Measurements from ENCODE around the gene GAS6.

- no peak for TF ChIP-seq SNAI2 (CRISPR knock-in tag; IDR thresholded peaks at IDR 0.05)
- TF ChIP-seq, protein P1, sequence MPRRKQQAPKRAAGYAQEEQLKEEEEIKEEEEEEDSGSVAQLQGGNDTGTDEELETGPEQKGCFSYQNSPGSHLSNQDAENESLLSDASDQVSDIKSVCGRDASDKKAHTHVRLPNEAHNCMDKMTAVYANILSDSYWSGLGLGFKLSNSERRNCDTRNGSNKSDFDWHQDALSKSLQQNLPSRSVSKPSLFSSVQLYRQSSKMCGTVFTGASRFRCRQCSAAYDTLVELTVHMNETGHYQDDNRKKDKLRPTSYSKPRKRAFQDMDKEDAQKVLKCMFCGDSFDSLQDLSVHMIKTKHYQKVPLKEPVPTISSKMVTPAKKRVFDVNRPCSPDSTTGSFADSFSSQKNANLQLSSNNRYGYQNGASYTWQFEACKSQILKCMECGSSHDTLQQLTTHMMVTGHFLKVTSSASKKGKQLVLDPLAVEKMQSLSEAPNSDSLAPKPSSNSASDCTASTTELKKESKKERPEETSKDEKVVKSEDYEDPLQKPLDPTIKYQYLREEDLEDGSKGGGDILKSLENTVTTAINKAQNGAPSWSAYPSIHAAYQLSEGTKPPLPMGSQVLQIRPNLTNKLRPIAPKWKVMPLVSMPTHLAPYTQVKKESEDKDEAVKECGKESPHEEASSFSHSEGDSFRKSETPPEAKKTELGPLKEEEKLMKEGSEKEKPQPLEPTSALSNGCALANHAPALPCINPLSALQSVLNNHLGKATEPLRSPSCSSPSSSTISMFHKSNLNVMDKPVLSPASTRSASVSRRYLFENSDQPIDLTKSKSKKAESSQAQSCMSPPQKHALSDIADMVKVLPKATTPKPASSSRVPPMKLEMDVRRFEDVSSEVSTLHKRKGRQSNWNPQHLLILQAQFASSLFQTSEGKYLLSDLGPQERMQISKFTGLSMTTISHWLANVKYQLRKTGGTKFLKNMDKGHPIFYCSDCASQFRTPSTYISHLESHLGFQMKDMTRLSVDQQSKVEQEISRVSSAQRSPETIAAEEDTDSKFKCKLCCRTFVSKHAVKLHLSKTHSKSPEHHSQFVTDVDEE (CRISPR knock-in tag; IDR thresholded peaks at IDR 0.05): no peak
- TF ChIP-seq PATZ1 (CRISPR knock-in tag; IDR thresholded peaks at IDR 0.05; ENCODE audit: borderline replicate concordance): no peak
- TF ChIP-seq GLIS3 (CRISPR knock-in tag; IDR thresholded peaks at IDR 0.05): no peak
- TF ChIP-seq CREB5 (CRISPR knock-in tag; IDR thresholded peaks at IDR 0.05; ENCODE audit: low read depth): no peak
- TF ChIP-seq, protein P2, sequence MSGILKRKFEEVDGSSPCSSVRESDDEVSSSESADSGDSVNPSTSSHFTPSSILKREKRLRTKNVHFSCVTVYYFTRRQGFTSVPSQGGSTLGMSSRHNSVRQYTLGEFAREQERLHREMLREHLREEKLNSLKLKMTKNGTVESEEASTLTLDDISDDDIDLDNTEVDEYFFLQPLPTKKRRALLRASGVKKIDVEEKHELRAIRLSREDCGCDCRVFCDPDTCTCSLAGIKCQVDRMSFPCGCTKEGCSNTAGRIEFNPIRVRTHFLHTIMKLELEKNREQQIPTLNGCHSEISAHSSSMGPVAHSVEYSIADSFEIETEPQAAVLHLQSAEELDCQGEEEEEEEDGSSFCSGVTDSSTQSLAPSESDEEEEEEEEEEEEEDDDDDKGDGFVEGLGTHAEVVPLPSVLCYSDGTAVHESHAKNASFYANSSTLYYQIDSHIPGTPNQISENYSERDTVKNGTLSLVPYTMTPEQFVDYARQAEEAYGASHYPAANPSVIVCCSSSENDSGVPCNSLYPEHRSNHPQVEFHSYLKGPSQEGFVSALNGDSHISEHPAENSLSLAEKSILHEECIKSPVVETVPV (CRISPR knock-in tag; IDR thresholded peaks at IDR 0.05): no peak
- no peak for TF ChIP-seq ZC3H10 (CRISPR knock-in tag; IDR thresholded peaks at IDR 0.05)
These were observed 18.8 kb upstream of the GAS6 start for GRCh38 chr13:113882716-113883115.

All from SK-N-SH treated with all-trans-retinoic acid at 6 μM for 48 hours (cell line).